AG08396 (cell line): ENCODE results near the gene UPK2.

Source experiments
- DNase-seq: peaks from one replicate; pipeline ENCODE4 v3.0.0; 2012; ENCODE audit warnings: low spot score, mixed read lengths

The UPK2 gene

DNA sequence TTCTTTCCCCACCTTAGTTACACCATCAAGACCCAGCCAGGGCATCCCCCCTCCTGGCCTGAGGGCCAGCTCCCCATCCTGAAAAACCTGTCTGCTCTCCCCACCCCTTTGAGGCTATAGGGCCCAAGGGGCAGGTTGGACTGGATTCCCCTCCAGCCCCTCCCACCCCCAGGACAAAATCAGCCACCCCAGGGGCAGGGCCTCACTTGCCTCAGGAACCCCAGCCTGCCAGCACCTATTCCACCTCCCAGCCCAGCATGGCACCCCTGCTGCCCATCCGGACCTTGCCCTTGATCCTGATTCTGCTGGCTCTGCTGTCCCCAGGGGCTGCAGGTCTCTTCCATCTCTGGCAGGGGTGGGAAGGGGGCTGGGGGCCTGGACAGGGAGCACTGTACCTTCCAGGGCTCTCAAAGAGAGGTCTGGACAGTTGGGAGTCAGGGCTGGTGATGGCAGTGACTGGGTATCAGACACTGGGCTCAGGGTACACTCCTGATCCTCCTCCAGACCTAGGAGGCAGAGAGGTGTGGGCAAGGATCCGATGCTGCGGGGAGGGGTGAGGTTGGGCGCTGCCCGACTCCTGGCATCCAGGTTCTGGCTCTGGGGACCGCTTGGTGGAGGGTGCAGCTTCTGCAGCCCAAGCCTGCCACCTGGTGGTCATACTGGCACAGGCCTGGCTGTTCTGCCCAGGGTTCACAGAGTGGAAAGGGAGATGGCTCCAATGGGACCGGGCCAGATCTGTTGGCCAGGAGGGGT is at the start of gene UPK2:
TSS of gene UPK2 (plus strand) at position 205 of the 753 bp plus-strand sequence. CDS start at position 258, 53 bp downstream.
- DNase-seq: peak; percentile 92

- DNase-seq: peak; percentile 82
Measured at GRCh38 chr11:118907051-118908042, 48.8 kb upstream of the UPK2 start.

- DNase-seq: no peak
Measured at GRCh38 chr11:118908264-118908663, 47.8 kb upstream of the UPK2 start.

- peak; percentile 79 for DNase-seq
Measured at GRCh38 chr11:118908901-118909618, 47.0 kb upstream of the UPK2 start.

GRCh38 chr11:118909619-118910308 is 46.3 kb upstream of the UPK2 start:
- no peak for DNase-seq

GRCh38 chr11:118910309-118911112 is 45.6 kb upstream of the UPK2 start:
- DNase-seq: peak; percentile 91

DNA sequence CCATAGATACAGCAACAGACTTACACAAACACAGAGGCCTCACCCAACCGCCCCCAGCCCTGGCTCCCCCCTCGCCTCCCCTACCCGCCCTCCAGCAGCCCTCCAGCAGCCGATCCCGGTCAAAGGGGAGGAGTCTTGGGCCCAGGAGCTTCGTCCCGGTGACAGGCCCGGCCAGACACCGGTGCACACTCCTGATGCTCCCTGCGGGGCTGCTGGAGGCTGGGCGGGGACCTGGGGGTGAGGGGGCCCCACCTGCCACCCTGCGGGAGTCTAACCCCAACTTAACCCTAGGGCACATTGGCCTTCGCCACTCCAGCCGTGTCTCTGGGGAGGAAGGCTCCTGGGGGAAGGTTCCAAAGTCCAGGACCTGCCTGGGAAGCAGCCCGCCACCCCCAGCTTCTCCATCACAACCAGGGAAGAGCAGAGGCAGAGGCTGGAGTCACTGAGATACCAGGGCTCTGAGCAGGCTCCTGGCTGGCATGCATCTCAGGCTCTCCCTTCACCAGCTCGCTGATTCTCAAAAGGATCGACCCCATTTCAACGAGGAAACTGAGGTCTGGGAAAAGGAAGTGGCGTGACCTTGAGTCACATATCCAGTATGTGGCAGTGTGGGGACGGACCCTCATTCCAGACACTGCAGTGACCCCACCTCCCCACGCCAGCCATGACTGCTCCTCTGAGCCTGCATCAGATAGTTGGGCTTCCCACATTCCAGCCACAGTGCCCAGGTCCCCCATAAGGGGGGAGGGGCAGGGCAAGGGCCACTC is 44.8 kb upstream of the UPK2 start:
- DNase-seq: no peak

DNA sequence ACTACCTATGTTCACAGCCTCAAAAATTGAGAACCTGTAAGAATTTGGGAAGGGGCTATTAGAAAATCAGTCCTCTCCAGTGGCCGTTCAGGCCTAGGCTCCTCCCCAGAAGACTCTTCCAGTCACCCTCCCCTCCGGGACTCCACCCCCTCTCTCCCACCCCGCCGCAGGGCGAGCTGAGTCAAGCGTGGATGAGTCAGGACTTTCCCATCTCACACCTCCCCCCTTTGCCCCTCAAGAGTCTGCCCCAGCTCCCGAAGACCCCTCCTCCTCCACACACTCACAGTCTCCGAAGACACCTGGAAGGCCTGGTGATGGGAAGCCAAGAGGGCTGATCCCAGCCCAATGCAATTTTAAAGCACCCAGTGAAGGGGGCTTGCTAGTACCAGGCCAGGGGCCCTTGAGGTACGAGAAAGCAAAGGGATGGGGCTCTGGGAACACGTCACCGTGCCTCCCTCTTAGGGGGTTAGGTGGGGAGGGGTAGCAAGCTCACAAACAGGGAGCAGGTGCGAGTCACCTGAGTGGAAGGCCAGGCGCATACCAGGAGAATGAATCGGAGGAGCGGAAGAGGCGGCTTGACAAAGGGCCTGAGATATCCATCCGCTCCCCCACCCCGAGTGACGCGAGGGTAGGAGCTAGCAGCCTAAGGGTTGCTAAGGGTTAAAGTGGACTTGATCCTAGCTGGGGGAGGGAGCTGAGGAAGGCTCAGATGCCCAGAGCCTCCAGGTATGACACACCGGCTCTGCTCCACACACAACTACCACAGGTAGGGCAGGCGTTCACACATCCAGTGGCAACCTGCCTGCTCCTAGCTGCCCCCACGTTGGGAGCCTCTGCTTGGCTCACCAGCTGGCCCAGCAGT is 44.0 kb upstream of the UPK2 start:
- peak; percentile 75 for DNase-seq

- no peak for DNase-seq
Measured at GRCh38 chr11:118912742-118913410, 43.2 kb upstream of the UPK2 start.

DNA sequence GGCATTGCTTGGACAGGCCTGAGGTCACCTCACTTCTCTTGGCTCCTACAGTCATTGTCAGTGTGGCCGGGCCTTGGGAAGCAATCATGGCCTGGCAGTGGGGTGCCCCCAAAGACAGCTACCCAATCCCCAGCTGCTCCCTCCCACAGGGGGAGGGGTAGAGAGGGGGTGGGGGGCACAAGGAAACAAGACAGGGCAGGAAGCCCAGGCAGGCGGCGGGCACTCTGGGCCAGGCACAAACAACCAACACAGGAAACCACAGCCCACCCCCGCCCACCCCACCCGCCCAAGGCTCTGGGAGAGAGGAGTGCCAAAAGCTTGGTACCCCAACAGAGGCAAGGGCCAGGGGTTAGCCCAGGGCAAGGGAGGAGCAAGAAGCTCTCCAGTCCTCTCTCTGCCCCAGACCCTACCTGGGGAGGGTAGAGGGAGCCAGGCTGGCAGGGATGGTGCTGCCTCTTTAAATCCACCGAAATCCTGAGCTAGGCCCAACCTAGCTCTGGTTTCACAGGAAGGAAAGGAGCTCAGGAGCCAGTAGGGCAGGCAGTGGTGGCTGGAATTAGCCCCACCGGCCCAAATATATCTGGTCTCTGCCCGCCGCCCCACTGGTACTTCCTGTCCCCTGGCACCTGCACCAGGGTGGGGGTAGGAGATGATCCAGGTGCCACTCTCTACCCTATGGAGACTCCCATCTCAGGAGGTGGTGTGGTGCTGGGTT is 42.5 kb upstream of the UPK2 start:
- no peak for DNase-seq

GRCh38 chr11:118914178-118914918 is 41.8 kb upstream of the UPK2 start:
- no peak for DNase-seq

DNA sequence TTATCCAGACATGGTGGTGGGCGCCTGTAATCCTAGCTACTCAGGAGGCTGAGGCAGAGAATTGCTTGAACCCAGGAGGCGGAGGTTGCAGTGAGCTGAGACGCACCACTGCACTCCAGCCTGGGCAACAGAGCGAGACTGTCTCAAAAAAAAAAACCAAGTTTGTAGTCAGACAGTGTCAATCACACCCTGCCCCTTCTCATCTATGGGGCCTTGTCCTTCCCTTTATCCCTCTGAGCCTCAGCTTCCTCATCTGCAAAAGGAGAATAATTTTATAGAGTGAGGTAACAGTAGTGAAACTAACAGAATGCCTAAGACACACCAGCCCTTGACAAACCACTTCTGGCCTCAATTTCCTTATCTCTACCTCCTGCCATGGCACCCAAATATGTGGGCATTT is 41.1 kb upstream of the UPK2 start:
- DNase-seq: no peak

GRCh38 chr11:118915396-118915795 is 40.7 kb upstream of the UPK2 start:
- no peak for DNase-seq

DNA sequence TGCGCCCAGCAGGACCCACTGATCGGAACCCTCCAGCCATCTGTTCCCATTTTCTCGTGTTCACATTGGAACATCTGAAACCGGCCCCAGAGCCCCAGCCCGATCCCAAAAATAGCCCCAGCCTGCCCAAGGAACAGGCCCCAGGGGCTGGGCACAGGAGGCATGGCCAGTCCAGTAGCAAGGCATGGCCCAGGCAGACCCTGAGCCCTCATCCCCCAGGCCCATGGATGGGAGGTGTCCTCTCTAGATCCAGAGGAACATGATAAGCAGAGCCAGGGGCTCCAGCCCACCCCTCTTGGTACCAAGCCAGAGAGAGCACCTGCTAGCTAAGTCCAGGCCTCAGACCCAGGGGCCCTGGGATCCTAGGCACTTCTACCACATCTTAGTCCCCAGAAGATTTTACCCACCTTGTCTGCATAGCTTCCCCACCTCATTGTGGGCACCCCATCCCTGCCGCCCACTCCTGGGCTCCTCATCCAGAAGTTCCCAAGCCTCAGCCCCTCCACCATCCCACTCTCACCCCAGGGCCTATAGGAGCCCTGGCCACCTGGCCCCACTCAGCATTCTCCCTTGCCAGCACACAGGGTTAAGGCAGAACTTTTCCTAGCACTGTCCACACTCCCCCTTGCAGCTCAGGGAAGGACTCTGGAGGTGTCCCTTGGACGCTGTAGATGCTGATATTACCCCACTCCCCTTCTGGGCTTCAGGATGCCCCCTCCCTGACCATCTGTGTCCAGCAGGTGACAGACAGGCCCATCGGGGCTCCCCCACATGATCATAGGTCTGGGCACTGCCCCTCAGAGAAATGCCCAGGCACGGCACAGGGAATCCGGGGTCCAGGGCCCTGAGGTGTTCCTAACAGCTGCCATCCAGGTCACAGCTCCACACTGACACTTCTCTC is 39.9 kb upstream of the UPK2 start:
- DNase-seq: no peak

GRCh38 chr11:118916842-118917388 is 39.2 kb upstream of the UPK2 start:
- no peak for DNase-seq
